Activated CD8-positive, alpha-beta memory T cell treated with anti-CD3 and anti-CD28 coated beads, Interleukin-2, amount 50 U/mL, for 1 hour (primary cell): Measurements from ENCODE around the gene MAB21L2.

Experiments
- DNase-seq: peaks from one replicate; pipeline ENCODE4 v3.0.0-alpha.2; 2020; ENCODE audit errors: extremely low read depth

MAB21L2 gene

GRCh38 chr4:150577796-150578195, 4.2 kb upstream of the MAB21L2 start:
- DNase-seq: no peak

DNA sequence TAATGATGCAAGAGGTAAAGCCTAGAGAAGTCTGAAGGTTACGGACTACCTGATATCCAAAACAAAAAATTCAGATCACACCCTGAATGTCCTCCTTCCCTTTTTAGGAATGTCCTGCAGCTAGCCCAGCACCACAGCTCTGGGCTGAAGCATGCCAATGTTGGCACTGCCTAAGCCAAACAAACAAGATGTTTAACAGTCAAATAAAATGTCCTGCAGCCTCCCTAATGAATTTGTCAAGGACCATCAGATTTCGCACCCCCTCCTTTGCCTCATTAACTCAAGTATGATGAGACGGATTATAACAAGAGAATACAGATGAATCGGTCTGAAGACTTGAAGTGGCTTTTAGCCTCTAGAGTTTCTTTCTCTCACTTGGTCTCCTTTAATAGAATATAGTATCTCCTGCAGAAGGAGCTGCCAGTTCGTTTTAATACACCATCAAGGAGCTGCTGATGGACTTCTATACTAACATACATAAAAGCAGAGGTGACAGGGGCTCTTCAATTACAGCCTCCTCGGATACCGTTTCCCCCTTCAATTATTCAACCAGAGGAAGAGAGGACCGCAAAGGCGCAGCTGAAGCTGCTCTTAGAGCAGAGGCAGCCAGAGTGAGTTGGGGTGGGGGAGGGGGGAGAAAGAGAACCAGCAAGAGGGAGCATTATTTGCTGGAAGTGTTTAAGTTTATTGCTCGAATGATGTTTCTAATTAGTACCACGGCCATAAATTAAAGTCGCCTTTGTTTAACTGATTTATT, 3.0 kb upstream of the MAB21L2 start:
- DNase-seq: no peak

GRCh38 chr4:150579551-150580234, 2.3 kb upstream of the MAB21L2 start:
- no peak for DNase-seq

GRCh38 chr4:150580306-150580705, 1.6 kb upstream of the MAB21L2 start:
- DNase-seq: no peak

- DNase-seq: no peak
These were observed 820 bp upstream of the MAB21L2 start for GRCh38 chr4:150581056-150581605.

DNA sequence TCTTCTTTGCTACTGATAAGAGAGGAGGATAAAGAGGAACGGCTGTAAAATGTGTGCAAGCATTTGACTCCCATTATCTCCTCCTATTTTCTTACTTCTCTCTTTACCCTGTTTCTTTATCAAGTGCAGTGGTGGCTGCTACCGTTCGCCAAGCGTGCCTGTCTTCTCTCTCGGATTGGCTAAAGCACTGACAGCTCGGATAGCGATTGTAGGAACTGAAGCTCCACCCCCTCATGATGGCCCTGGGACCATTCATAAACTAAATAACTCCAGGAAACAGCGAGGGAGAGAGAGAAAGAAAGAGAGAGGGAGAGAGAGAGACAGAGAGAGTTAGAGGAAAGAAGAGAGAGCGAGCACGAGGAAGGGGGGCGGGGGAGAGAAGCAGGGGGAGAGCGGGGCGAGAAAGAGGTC, 305 bp upstream of the MAB21L2 start:
- no peak for DNase-seq

- no peak for DNase-seq
These were observed 929 bp downstream of the MAB21L2 start for GRCh38 chr4:150582873-150583286.

- no peak for DNase-seq
These were observed 1.5 kb downstream of the MAB21L2 start for GRCh38 chr4:150583287-150584110.

DNA sequence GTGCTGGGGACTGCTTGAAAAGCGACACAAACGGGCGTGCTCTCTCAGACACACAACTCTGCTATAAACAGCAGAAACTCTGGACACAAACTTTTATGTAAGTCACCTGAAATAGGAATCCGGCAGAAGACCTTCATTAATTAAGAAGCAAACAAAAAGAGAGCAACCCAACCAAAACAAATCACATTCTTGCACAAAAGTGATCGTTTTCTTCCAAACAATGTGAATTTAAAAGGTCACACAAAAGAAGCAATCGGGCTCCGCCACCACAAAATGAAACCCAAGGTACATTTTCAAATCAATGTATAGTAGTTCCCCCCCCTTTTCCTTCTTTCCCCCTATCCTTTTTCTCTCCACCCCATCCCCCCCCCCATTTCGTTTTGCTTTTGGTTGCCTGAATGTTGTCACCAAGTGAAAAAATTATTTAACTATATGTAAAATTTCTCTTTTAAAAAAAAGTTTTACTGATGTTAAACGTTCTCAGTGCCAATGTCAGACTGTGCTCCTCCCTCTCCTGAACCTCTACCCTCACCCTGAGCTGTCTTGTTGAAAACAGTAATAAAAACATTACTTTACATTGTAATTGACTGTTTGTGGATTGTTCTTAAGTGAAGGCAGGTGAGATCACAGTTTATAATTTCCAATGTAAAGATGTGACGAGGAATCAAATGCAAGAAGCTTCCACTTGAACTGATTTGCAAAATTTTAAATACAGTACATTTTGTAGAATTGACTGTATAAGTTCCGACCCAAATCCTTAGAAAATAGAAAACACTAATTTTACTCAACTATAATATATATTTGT, 2.4 kb downstream of the MAB21L2 start:
- DNase-seq: no peak

GRCh38 chr4:150585611-150586010, 3.7 kb downstream of the MAB21L2 start:
- DNase-seq: no peak

DNA sequence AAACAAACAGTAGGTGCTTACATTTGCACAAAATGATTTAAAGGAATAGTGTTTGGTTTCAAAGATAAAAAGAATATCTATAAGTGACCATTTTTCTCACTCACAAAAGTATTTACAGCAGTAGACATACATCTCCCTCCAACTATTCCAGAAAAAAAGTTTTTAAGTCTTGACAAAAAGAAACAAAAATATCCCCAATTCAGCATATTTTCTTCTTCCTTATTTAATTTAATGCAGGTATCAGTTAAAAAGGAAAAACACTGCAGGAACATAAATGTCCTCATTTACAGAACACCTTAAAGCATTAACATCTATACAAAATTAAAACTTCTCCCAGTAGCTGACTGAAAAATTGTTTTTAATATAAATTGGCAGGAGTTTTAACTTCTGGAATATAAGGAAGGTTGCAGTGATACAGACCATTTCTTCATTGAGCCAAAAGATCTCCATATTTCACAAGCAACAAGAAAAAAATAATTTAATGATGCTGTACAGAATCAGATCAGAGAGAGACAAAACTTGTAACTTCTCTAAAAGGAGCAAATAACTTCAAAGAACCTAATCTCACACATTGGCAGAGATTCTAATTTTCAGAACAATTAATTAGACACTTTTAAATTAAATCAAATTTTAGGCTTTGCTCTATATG, 4.3 kb downstream of the MAB21L2 start:
- DNase-seq: no peak

DNA sequence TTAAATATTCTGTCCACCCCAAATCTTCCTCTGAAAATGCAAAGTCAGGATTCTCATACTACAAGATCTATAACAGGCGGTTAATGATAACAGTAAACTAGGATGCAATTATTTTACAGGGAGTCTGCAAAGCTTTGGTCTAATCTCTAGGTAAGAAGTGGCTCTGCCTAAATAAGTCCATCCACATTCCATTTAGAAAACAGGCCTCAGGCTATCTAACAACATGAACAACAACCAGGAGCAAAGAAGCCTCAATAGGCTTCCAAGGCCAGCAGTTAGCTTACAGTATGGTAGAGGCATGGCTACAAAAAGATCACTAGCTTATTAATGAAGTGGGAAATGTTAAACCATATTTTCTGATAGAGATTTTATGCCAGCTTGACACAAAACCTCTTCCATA, 6.4 kb downstream of the MAB21L2 start:
- DNase-seq: no peak

GRCh38 chr4:150589157-150589556, 7.2 kb downstream of the MAB21L2 start:
- no peak for DNase-seq

GRCh38 chr4:150590631-150591030, 8.7 kb downstream of the MAB21L2 start:
- DNase-seq: no peak

GRCh38 chr4:150591406-150591805, 9.5 kb downstream of the MAB21L2 start:
- DNase-seq: no peak

DNA sequence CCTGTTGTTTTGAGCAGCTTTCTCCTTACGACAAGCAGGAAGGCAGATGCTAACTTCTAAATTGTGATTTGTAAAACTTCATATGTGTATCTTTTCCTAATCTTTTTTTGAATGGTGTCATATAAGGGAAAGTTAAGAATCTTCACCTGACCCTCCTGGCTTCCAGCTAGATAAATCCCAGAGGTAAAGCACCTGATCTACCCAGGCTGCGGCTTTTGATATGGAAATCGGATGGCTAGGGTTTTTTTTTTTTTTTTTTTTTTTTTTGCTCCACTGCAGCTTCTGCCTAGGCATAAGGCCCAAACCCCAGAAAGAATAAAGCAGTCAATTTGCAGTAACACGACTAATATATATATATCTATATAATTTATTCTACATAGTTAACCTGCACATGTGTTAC, 10.0 kb downstream of the MAB21L2 start:
- DNase-seq: no peak

GRCh38 chr4:150593996-150594395, 12.0 kb downstream of the MAB21L2 start:
- no peak for DNase-seq

DNA sequence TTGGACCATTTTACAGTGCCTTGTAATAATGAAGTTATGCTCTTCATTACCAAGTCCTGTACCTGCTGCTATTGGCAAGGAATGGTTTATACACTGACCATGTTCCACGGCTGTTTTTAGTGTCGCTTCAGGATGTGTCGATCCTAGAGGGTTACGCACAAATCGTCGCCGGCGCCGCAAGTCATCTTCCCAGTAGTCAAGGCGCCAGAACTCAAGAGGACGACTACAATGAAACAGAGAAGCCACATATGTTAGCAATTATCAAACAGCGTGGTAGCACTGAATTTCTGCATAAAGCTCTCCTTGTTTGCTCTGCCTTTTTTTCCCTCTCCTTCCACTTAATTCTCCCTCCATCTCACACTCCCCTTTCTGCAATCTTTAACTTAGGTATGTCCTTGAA, 17.0 kb downstream of the MAB21L2 start:
- no peak for DNase-seq

DNA sequence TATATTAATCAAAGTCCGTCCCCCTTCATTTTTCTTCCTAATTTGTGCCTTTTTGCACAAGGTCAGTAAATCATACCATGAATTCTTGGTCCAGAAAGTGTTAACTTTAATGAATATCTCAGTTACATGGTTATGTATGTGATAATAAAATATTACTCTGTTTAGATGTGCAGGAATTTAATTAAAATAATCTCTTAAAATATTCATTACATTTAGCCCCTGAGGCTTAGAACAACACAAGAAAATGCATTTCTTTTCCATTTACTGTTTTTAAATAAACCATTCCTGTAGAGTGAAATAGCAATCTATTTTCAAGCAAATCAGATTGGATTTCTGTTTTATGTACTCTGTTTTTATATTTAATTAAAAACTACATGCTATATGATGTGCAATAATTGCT, 17.6 kb downstream of the MAB21L2 start:
- no peak for DNase-seq

DNA sequence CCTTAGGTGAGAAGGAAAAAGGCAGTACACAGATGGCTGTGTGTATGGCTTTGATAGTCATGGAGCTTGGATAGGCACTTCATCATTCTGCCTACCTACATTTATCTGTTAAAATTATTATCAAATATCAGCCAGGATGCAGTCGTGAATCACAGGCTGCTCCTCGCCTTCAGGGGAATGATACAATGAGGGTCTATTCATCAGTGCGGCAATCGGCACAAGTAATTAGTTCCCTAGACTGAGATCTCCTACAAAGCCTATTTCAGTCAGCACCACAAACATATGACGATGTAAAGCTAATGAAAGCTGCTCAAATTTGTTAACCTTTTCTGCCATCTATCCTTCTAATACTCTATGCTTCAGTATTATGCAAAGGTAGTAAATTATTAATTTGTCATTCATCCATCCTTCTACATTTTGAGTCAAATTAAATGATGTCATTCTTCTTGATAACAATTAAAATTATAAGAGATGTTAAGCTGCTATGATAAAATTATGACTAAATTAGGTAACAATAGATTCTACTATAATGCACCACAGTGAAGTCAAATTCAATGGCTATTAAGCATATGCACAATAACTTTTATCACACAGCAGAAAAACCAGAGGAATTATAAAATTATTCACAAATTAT, 19.0 kb downstream of the MAB21L2 start:
- no peak for DNase-seq
